KOPT-K1 (cell line): ENCODE results near the gene PLEKHJ1.
"Not testable (repeated sequence)": the region's sequence is repeated elsewhere in the genome, so short reads cannot be mapped to it uniquely, and the experiment has no call there.

Experiments
- H3K27ac ChIP-seq: fragments of 200-600 bp; sonication (generic); 2 replicates; pipeline ENCODE4 v1.5.1; 2016; ENCODE audit warnings: antibody characterized with exemption, mild to moderate bottlenecking, low read depth, low read length; ENCODE audit not compliant: poor library complexity, severe bottlenecking
- H3K36me3 ChIP-seq: fragments of 200-600 bp; sonication (generic); 2 replicates; pipeline ENCODE4 v1.5.1; 2017; ENCODE audit warnings: antibody characterized with exemption, mild to moderate bottlenecking, low read length, moderate library complexity; ENCODE audit not compliant: insufficient read depth
- H3K9me3 ChIP-seq: fragments of 200-600 bp; sonication (generic); 2 replicates; pipeline ENCODE4 v1.5.1; 2017; ENCODE audit warnings: antibody characterized with exemption, low read length, mild to moderate bottlenecking; ENCODE audit not compliant: insufficient read depth, poor library complexity, severe bottlenecking

Gene PLEKHJ1

DNA sequence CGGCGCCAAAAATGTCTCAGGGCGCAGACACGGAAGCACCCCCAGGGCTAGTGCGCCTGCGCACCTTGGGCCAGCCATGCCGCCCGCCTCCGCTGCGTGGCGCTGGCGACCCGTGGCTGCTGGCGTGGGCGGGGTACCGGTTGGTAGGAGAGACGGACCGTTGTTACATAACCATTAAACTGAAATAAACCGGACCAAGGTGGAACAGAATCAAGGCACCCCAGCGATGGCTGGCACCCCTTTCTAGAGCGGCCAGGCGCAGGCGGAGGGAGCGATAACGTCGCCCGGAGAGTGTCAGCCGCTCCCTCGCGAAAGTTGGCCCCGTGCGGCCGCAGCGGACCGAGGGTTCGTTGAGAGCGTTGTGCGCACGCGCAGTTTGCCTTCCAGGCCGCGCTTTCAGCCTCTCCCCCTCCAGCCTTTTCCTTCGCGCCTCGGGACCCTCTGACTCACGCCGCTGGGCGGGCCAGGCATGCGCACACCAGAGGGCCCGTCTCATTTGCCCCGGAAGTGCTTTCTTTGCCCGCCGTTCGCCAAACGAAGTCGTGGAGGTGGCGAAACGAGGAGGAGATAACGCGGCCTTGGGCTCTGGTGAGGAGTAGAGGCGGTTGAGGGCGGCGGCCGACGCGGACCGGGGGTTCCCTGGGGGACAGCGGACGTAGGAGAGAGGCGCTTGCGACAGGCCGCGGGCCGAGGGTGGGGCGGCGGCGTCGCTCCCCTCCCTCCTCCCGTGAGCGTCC lies at the start of gene PLEKHJ1, which contains the start of gene SF3A2:
Gene PLEKHJ1 (minus strand): TSS at position 16 of the 737 bp plus-strand sequence. CDS start 81 bp downstream, outside the sequence.
Gene SF3A2 (plus strand): TSS at position 511 of the 737 bp plus-strand sequence. CDS start 6,595 bp downstream, outside the sequence.
- Histone ChIP-seq H3K9me3 (no peaks in the 10 kb centered on the region), H3K36me3 (peaks cover 58% of the 10 kb centered on the region), H3K27ac (peak within 1 kb of the TSS; percentile 93)

DNA sequence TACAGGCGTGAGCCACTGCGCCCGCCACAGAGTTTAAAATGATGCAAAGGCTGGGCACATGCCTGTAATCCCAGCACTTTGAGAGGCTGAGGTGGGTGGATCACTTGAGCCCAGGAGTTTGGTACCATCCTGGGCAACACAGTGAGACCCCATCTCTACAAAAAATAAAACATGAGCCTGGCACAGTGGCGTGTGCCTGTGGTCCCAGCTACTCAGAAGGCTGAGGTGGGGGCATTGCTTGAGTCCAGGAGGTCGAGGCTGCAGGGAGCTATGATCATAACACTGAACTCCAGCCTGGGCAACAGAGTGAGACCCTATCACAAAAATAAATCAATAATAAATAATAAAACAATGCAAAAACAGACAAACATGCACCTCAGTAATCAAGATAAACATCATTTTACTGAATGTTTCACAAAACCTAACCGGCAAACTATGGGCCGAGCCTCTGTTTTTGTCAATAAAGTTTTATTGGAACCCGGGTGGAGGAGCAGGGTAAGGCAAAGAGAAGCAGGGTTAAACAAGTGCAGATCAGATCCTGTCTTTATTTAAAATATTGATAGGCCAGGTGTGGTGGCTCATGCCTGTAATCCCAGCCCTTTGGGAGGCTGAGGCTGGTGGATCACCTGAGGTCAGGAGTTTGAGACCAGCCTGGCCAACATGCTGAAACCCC lies 47.8 kb upstream of the PLEKHJ1 start:
- H3K9me3 ChIP-seq, result no peaks in the 10 kb centered on the region
- H3K36me3 ChIP-seq, result no peaks in the 10 kb centered on the region
- no peak overlapping the region for H3K27ac ChIP-seq

DNA sequence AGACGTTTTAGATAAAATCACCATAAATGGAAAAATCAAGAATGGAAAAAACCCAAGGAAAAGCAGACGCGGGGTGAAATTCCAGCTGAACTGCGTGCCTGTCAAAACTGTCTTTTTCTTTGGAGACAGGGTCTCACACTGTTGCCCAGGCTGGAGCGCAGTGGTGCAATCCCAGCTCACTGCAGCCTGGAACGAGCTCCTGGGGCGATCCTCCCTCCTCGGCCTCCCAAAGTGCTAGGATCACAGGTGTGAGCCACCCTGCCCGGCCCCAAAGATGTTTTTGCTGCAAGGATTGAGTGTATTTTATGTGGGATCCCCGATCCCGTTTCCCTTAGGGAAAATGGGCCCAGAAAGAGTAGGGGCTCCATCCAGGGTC lies 46.7 kb upstream of the PLEKHJ1 start:
- Histone ChIP-seq H3K9me3 (no peaks in the 10 kb centered on the region), H3K36me3 (no peaks in the 10 kb centered on the region), H3K27ac (no peak overlapping the region)

DNA sequence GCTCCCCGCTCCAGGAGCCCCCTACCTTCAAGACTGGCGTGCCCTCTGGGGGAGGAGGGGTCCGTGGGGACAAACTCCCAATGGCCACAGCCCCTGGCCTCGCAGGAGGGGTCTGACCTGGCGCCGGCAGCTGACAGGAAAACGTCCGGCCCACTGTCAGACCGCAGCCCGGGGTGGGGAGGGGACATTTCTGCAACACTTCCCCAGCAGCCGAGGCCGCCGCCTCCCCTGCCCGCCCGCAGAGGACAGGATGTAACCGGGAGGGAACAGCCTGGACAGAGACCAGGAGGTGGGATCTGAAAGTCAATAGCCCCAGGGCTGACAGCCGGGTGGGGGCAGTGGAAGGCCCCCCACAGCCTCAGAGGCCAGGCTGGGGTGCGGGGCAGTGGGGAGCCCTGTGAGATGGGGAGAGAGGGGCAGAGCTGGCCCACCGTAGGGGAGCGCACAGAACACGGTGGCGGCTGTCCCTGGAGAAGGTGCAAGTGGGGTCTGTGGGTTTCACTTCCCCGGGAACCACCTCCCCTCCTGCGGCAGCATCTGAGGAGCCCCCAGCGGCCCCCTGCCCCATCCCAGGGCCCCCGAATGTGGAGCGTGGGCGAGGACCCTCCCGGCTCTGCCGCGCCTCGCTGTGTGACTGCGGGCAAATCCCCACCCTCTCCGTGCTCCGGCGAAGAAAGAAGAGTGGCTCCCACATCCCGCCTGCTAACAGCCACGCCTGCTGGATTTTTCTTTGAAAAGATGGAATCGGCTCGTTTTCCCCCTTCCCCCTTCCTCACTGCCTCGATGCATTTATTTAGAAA lies 46.1 kb upstream of the PLEKHJ1 start, which contains the start of gene PEAK3:
Gene PEAK3 (minus strand): TSS at position 114 of the 800 bp plus-strand sequence. CDS start 1,244 bp downstream, outside the sequence.
- Histone ChIP-seq H3K36me3 (no peaks in the 10 kb centered on the region), H3K9me3 (no peaks in the 10 kb centered on the region), H3K27ac (no peak within 1 kb of the TSS)

GRCh38 chr19:2281265-2282061 lies 45.3 kb upstream of the PLEKHJ1 start:
- not testable (repeated sequence) for H3K9me3 ChIP-seq, H3K36me3 ChIP-seq, H3K27ac ChIP-seq

- H3K27ac ChIP-seq, result no peak overlapping the region
- no peaks in the 10 kb centered on the region for H3K9me3 ChIP-seq
- H3K36me3 ChIP-seq, result peaks cover 11% of the 10 kb centered on the region; the same call in 1 of the 2 replicates
Observed at GRCh38 chr19:2280633-2281264, 44.6 kb upstream of the PLEKHJ1 start.

DNA sequence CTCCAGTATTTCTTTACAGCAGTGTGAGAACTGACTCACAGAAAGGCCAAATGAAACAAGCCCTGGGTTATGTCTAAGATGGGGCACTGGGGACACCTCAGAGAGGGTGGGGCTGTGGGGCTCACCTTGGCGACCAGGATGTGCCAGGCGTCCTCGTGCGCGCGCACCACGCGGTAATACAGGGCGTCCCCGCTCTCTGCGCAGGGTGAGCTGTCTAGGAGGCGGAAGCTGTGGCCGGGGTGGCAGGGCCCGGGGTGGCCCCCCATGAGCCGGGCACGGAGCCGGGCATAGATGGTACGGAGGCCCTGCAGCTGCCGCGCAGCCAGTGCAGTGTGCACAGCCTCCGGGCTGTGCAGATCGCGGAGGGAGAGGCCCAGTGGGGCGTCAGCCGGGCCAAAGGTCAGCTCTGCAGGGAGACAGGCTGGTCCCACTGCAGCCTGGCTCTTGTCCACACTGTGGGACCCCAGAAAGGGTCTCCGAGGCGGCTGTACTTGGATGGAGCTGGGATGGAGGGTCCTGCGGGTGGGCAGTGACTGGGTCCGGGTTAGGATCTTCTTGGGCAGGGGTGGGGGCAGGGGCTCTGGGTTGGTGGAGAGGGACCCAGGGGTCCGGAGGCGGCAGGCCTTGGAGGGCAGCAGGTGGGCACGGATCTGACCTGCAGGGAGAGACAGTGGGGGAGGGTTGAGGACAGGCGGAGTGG lies 42.5 kb upstream of the PLEKHJ1 start:
- H3K36me3 ChIP-seq, result peaks cover 28% of the 10 kb centered on the region
- H3K9me3 ChIP-seq, result no peaks in the 10 kb centered on the region
- H3K27ac ChIP-seq, result no peak overlapping the region

- Histone ChIP-seq H3K36me3 (peaks cover 41% of the 10 kb centered on the region), H3K27ac (no peak overlapping the region), H3K9me3 (no peaks in the 10 kb centered on the region)
Observed at GRCh38 chr19:2277138-2277537, 41.0 kb upstream of the PLEKHJ1 start.

DNA sequence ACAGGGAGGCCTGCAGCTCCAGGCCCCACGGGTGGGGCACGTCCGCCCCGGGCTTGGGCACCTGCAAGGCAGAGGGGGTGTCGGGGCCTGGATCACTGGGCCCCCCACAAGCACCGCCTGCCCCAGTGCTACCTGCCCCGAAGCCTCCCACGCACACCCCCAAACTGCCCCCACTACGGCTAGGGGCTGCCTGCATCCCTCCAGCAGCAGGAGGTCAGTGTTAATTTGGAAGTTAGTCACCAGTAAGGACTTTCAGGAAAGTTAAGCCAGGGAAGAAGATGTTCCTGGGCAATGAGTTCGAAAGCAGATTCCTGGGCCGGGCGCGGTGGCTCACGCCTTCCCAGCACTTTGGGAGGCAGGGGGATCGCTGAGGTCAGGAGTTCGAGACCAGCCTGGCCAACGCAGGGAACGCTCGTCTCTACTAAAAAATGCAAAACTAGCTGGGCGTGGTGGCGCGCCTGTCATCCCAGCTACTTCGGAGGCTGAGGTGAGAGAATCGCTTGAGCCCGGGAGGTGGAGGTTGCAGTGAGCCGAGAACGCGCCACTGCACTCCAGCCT lies 40.4 kb upstream of the PLEKHJ1 start:
- H3K36me3 ChIP-seq, result peaks cover 47% of the 10 kb centered on the region
- H3K27ac ChIP-seq, result no peak overlapping the region
- no peaks in the 10 kb centered on the region for H3K9me3 ChIP-seq

DNA sequence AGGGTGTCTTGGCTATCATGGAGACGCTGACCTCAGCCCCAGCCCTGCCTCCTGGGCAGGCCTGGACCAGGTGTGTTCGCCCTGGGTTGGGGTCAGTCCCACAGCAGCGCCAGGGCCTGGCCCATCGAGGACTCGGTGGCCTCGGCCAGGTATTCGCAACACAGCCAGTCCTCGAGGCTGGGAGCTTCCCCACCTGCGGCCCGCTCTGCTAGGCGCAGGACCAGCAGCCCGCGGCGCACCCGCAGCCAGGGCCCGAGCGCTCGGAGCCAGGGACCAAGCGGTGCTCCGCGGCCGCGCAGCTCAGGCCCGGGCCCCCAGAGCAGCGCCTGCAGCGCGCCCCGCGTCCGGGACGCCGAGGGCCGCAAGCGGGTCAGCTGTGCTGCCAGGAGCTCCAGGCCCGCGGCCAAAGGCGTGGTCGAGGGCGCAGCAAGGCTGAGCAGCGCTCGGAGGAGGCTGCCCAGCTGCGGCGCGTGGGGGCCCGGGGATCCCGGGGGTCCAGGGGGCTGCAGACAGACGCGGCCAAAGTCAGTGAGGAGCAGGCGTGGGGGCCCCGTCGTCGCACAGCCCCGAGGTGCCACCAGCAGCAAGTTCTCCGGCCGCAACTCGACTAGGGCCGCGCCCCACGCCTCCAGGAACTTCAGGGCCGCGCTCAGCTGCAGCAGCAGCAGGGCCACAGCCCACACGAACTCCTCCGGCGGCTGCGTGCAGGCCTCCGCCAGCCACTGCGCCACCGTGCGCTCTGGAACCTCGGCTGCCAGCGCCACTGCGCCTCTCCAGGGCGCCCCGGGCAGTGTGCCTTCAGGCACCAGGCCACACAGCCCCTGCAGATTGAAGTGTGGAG lies 39.7 kb upstream of the PLEKHJ1 start:
- Histone ChIP-seq H3K36me3 (peaks cover 52% of the 10 kb centered on the region), H3K9me3 (no peaks in the 10 kb centered on the region), H3K27ac (no peak overlapping the region)

DNA sequence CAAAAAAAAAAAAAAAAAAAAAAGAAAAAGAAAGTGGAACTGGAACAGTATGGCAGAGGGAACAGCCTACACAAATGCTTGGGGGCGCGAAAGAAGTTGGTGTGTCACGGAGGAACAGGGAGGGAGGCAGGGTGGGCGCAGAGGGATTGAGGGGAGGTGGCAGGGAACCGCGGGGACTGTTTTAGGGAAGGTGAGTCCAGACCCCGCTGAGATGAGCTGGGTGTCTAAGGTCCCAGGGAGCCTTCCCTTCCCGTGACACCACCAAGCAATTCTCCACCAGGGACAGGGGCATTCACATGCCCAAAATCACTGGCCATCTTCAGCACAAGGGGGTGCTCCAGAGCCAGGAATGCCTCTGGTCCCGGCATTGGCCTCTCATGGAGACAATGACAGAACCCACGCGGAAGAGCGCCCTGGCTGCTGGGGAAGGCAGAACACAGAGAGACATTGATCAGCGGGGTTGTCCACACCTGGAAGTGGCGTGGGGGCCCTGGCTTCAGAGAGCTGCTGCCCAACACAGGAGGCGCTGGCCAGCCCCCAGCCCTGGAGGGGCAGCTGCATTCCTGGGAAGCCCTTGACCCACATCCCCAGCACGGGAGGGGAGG lies 38.9 kb upstream of the PLEKHJ1 start:
- H3K36me3 ChIP-seq, result peaks cover 52% of the 10 kb centered on the region
- no peaks in the 10 kb centered on the region for H3K9me3 ChIP-seq
- H3K27ac ChIP-seq, result no peak overlapping the region

GRCh38 chr19:2274185-2274711 lies 38.1 kb upstream of the PLEKHJ1 start:
- Histone ChIP-seq H3K27ac (peak overlapping the region; percentile 87), H3K36me3 (peaks cover 52% of the 10 kb centered on the region), H3K9me3 (no peaks in the 10 kb centered on the region)
